GM19455 (cell line): Measurements from ENCODE around the gene TMOD1.
"Not testable (repeated sequence)": the region's sequence is repeated elsewhere in the genome, so short reads cannot be mapped to it uniquely, and the experiment has no call there.

Experiments used
- ATAC-seq: cut with Tn5 transposase; IDR thresholded peaks from one replicate; pipeline ENCODE4 v1.9.1; 2021; ENCODE audit not compliant: unreplicated experiment

TMOD1 gene

GRCh38 chr9:97501177-97501971 is at the start of gene TMOD1:
TMOD1 (plus strand) TSS chr9:97501666; CDS start chr9:97524189, 22,523 bp downstream.
- ATAC-seq = peak; percentile 66

- ATAC-seq = not testable (repeated sequence)
These were observed 47.9 kb upstream of the TMOD1 start for GRCh38 chr9:97453573-97453972.

GRCh38 chr9:97456841-97457240 is 44.6 kb upstream of the TMOD1 start:
- not testable (repeated sequence) for ATAC-seq

GRCh38 chr9:97459326-97459725 is 42.1 kb upstream of the TMOD1 start:
- ATAC-seq = no peak

- ATAC-seq = no peak
These were observed 39.3 kb upstream of the TMOD1 start for GRCh38 chr9:97462159-97462558.

- ATAC-seq = no peak
These were observed 38.6 kb upstream of the TMOD1 start for GRCh38 chr9:97462914-97463313.

- peak; percentile 78 for ATAC-seq
These were observed 32.6 kb upstream of the TMOD1 start for GRCh38 chr9:97468658-97469448.

GRCh38 chr9:97470076-97470475 is 31.4 kb upstream of the TMOD1 start:
- ATAC-seq = no peak

GRCh38 chr9:97473717-97474116 is 27.7 kb upstream of the TMOD1 start:
- ATAC-seq = no peak

- ATAC-seq = no peak
These were observed 27.0 kb upstream of the TMOD1 start for GRCh38 chr9:97474372-97474925.

GRCh38 chr9:97475059-97475458 is 26.4 kb upstream of the TMOD1 start:
- no peak for ATAC-seq

GRCh38 chr9:97478301-97478981 is 23.0 kb upstream of the TMOD1 start:
- ATAC-seq = no peak

GRCh38 chr9:97479496-97480159 is 21.8 kb upstream of the TMOD1 start:
- ATAC-seq = no peak

GRCh38 chr9:97480174-97480573 is 21.3 kb upstream of the TMOD1 start:
- ATAC-seq = no peak

- ATAC-seq = no peak
These were observed 20.7 kb upstream of the TMOD1 start for GRCh38 chr9:97480749-97481148.

GRCh38 chr9:97484134-97484533 is 17.3 kb upstream of the TMOD1 start:
- no peak for ATAC-seq

- ATAC-seq = no peak
These were observed 14.4 kb upstream of the TMOD1 start for GRCh38 chr9:97487107-97487506.

- no peak for ATAC-seq
These were observed 13.6 kb upstream of the TMOD1 start for GRCh38 chr9:97487861-97488260.

GRCh38 chr9:97491216-97491999 is 10.1 kb upstream of the TMOD1 start:
- ATAC-seq = no peak
